Neural cell (in vitro differentiated cells): ENCODE data around the gene DIS3L2.

ENCODE experiments used
- EP300 ChIP-seq: fragments of 450-650 bp; conservative IDR thresholded peaks from 2 replicates; pipeline ENCODE4 v1.6.1; 2014; ENCODE audit warnings: antibody characterized with exemption, mild to moderate bottlenecking, moderate library complexity; ENCODE audit not compliant: poor library complexity, severe bottlenecking
- EZH2 ChIP-seq: fragments of 200-600, 300-800 bp; shearing (Covaris generic), sonication (generic); IDR thresholded peaks from 2 replicates; pipeline ENCODE4 v1.6.1; 2014; ENCODE audit warnings: antibody characterized with exemption, low read length, borderline replicate concordance, mild to moderate bottlenecking; ENCODE audit not compliant: insufficient read depth, poor library complexity, severe bottlenecking
- MXI1 ChIP-seq: fragments of 450-650 bp; conservative IDR thresholded peaks from 2 replicates; pipeline ENCODE4 v1.6.1; 2014; ENCODE audit warnings: antibody characterized with exemption, mild to moderate bottlenecking; ENCODE audit not compliant: poor library complexity, severe bottlenecking
- TF ChIP-seq, protein P1 (sequence below): fragments of 450-650 bp; IDR thresholded peaks from 2 replicates; pipeline ENCODE4 v1.5.1; 2014; ENCODE audit warnings: antibody characterized with exemption, mild to moderate bottlenecking, moderate library complexity; ENCODE audit not compliant: poor library complexity, severe bottlenecking

DNA sequence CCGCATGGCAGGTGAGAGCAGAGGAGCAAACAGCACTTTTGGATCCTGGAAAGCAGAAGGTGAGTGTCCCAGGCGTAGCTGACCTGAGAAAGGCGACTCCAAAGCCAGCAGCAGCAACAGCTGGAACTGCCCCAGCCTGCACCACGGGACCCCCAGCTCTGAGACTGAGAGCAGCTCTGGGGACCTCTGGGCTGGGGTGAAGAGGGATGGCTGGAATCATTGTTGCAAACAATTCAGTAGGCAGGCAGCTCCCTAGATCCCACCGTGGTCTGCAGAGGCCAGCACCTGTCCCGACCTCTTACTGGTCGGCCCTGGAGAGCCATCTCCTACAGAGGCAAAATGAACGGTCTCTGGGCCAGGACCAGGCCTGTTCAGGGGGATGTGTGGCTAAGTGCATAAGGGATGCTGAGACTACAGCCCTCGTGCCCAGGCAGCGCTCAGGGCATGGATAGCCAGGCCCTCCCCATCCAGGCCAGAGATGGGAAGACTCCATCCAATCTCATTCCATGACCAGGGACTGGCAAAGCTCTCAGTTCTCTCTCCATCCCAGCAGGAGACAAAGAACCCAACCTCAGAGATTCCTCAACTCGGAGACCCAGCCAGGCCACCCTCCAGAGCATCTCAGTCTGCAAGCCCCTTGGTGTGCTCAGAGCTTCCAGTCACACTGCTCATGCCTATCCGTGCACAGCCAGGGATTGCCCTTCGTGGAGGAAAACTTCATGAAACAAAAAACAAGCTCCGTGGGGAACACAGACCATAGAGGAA is 378.8 kb downstream of the DIS3L2 start:
- TF ChIP-seq EZH2: no peak
- TF ChIP-seq, protein P1, sequence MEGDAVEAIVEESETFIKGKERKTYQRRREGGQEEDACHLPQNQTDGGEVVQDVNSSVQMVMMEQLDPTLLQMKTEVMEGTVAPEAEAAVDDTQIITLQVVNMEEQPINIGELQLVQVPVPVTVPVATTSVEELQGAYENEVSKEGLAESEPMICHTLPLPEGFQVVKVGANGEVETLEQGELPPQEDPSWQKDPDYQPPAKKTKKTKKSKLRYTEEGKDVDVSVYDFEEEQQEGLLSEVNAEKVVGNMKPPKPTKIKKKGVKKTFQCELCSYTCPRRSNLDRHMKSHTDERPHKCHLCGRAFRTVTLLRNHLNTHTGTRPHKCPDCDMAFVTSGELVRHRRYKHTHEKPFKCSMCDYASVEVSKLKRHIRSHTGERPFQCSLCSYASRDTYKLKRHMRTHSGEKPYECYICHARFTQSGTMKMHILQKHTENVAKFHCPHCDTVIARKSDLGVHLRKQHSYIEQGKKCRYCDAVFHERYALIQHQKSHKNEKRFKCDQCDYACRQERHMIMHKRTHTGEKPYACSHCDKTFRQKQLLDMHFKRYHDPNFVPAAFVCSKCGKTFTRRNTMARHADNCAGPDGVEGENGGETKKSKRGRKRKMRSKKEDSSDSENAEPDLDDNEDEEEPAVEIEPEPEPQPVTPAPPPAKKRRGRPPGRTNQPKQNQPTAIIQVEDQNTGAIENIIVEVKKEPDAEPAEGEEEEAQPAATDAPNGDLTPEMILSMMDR: no peak
- no peak for TF ChIP-seq EP300
- TF ChIP-seq MXI1: no peak
